Activated CD4-positive, alpha-beta T cell treated with anti-CD3 and anti-CD28 coated beads, Interleukin-2, amount 10 ng/mL, durations not matched to agents 7 days and 5 days (primary cell): ENCODE results near the gene ANKS1A. TPM values are rescaled to one million over a fixed set of nuclear protein-coding genes. Genes with fewer than 3 reads are reported as not detected.
A peak's percentile ranks its signal among the peaks of the same experiment; 100 is the strongest.

Source experiments
- CTCF ChIA-PET: fragments of 350-600 bp; sonication (Branson Sonifier 250); formaldehyde crosslinking; loops from one replicate; lab custom pipeline; 2021; ENCODE audit warnings: antibody characterized with exemption; lab: Charles Lee
- POLR2A ChIA-PET: fragments of 350-600 bp; sonication (Branson Sonifier 250); formaldehyde crosslinking; loops from one replicate; lab custom pipeline; 2021; ENCODE audit warnings: antibody characterized with exemption; lab: Charles Lee
- DNase-seq: peaks from one replicate; pipeline ENCODE4 v3.0.0-alpha.2; 2020
- H3K27ac Mint-ChIP-seq: one replicate; pipeline ENCODE4 v1.8.0; 2021; ENCODE audit warnings: mild to moderate bottlenecking, moderate library complexity, mixed read lengths
- H3K27me3 Mint-ChIP-seq: one replicate; pipeline ENCODE4 v1.8.0; 2021; ENCODE audit warnings: mixed read lengths
- H3K36me3 Mint-ChIP-seq: one replicate; pipeline ENCODE4 v1.8.0; 2021; ENCODE audit warnings: low read depth, mixed read lengths
- H3K4me1 Mint-ChIP-seq: one replicate; pipeline ENCODE4 v1.8.0; 2021; ENCODE audit warnings: mixed read lengths
- H3K4me3 Mint-ChIP-seq: one replicate; pipeline ENCODE4 v1.8.0; 2021; ENCODE audit warnings: mild to moderate bottlenecking, moderate library complexity, mixed read lengths
- H3K9me3 Mint-ChIP-seq: one replicate; pipeline ENCODE4 v1.8.0; 2021; ENCODE audit warnings: mixed read lengths
- total RNA-seq, 2 experiments: library from RNA; stranded (reverse); gene quantifications; one replicate each; pipeline ENCODE4 v1.2.3, GENCODE V29; 2021

ANKS1A gene
- total RNA-seq, 2 experiments from 2014 or later, result 8.4 to 8.8 TPM

DNA sequence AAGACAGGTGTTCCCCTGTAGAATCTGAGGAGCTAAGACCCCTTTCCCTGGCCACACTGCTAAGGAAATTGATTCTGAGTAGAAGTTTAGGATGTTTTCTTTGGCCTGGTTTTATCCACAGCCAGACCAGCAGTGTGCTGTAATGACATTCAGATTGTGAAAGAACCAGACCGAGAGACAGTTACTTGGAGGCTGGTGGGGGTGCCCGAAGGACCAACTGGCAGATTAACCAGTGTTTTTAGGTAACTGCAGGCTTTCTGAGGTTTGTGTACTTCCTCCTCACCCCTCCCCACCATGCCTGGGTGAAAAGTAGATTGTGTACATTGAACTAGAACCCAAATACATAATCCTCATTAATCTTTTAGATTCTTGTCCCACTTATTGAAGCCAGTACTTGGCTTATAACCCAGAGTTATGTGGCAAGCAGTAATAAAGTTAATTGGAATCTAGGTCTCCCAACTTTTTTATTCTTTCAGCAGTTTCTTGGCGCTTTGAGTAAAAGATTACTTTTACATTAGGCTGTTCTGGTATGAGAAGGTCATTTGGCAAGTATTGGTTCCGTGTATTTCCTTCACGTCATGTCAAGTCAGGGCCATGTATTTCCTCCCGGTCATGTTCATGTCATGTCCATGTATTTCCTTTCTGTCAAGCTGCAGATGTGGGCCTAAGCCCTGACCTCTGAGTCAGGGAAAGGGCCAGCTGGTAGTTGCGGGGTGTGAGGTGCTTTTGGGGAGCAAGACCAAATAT lies 158.4 kb downstream of the ANKS1A start:
- H3K9me3 Mint-ChIP-seq, result no peaks in the 10 kb centered on the region

DNA sequence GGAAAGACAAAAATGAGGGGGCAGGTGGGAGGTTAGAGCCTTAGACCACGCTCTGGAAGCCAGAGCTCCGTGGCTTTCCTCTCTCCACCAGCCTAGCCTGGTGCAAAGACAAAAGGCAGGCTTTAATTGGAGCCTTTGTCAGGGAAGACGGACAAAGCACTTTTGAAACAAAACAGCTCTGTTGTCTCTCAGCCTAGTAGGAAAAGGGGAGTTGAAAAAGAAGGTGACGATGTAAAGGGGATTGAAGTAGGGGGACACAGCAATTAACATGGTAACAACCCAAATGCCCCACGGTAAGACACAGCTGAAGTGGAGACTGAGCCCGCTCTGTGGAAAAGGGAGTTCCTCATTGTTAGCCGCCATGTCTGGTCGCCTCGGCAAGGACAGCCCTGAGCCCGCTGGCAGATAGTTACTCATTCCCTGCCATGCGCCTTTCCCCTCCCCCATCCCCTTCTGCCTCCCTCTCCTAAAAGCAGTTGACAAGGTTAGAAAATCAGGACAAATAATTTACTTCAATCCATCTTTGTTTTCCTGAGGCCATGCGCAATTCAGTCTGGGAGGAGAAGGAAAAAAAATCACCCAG lies 159.1 kb downstream of the ANKS1A start:
- H3K4me3 Mint-ChIP-seq, result no peak overlapping the region
- no peaks in the 10 kb centered on the region for H3K27me3 Mint-ChIP-seq
- no peak for DNase-seq
- POLR2A ChIA-PET, result no interaction called here
- peak overlapping the region; percentile 48 for H3K27ac Mint-ChIP-seq
- no peaks in the 10 kb centered on the region for H3K36me3 Mint-ChIP-seq
- CTCF ChIA-PET, result no interaction called here
- no peaks in the 10 kb centered on the region for H3K9me3 Mint-ChIP-seq
- H3K4me1 Mint-ChIP-seq, result peaks cover 7% of the 10 kb centered on the region

More for the DNA sequence above, 158.4 kb downstream of the ANKS1A start:
- no peak for DNase-seq
- no peaks in the 10 kb centered on the region for H3K27me3 Mint-ChIP-seq
- H3K4me1 Mint-ChIP-seq, result peaks cover 7% of the 10 kb centered on the region
- POLR2A ChIA-PET, result no interaction called here
- H3K27ac Mint-ChIP-seq, result no peak overlapping the region
- H3K36me3 Mint-ChIP-seq, result no peaks in the 10 kb centered on the region
- H3K4me3 Mint-ChIP-seq, result no peak overlapping the region
- CTCF ChIA-PET, result no interaction called here

DNA sequence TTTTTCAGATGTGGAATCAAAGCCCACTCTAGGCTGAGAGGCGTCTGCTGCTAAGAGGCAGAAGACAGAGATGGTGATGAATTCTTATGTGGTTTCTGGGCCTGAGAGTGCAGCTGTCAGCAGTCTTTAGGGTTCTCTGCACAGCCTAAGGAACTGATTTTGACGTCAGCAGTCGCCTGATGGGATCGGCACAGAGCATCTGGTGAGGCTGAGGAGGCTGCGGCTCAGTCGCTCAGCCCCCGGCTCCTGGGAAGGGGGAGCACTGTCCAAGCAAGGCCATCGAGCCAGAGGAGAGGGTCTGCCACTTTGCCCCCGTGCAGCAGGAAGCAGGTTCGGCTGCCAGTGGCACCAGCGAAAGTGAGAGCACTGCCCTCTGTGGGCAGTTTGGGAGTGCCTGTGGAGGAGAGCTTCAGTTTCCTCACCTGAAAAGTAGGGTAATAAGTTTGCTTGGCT lies 159.6 kb downstream of the ANKS1A start:
- H3K27ac Mint-ChIP-seq, result no peak overlapping the region
- DNase-seq, result peak; percentile 43
- POLR2A ChIA-PET, result no interaction called here

DNA sequence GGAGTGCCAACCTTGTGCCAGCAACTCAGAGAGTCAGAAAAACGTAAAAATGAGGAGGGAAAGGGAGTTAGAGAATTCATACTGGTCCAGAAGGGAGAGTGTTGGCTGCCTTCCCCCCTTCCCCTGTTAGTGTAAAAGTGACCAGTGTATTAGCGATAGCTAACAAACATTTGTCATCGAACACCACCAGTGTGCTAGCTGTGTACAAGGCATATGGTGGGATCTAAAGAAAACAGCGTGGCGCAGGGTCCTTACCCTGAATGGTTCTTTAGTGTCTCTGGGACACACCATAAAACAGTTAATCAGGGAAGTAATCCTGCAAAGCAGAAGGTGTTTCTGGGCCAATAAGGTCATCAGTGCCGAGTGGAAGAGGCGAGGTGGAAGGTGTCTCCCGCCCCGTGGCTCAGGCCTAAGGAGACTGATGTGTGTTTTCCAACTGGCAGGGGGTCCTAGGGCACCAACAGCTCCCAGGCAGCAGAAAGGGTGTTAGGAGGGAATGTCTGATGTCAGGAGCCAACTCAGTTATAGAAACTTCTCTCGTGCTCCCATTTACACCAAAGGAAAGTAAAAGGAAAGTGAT lies 160.2 kb downstream of the ANKS1A start:
- no peak for DNase-seq
- H3K9me3 Mint-ChIP-seq, result no peaks in the 10 kb centered on the region
- CTCF ChIA-PET, result interaction anchor here (0.5 to 1.7 kb wide), 3 partner anchors 10 to 503 kb away, joined by 3 to 4 read pairs (median 4); no protein-coding TSS in a partner anchor
- H3K27me3 Mint-ChIP-seq, result no peaks in the 10 kb centered on the region
- POLR2A ChIA-PET, result no interaction called here
- no peaks in the 10 kb centered on the region for H3K36me3 Mint-ChIP-seq
- H3K4me3 Mint-ChIP-seq, result no peak overlapping the region
- peaks cover 7% of the 10 kb centered on the region for H3K4me1 Mint-ChIP-seq
- no peak overlapping the region for H3K27ac Mint-ChIP-seq

More for the DNA sequence above, 159.6 kb downstream of the ANKS1A start:
- no peaks in the 10 kb centered on the region for H3K27me3 Mint-ChIP-seq
- H3K4me1 Mint-ChIP-seq, result peaks cover 7% of the 10 kb centered on the region
- H3K9me3 Mint-ChIP-seq, result no peaks in the 10 kb centered on the region
- no peak overlapping the region for H3K4me3 Mint-ChIP-seq
- H3K36me3 Mint-ChIP-seq, result no peaks in the 10 kb centered on the region
- CTCF ChIA-PET, result interaction anchor here (1.1 kb wide), 1 partner anchor 155 kb away, joined by 3 read pairs; no protein-coding TSS in a partner anchor

DNA sequence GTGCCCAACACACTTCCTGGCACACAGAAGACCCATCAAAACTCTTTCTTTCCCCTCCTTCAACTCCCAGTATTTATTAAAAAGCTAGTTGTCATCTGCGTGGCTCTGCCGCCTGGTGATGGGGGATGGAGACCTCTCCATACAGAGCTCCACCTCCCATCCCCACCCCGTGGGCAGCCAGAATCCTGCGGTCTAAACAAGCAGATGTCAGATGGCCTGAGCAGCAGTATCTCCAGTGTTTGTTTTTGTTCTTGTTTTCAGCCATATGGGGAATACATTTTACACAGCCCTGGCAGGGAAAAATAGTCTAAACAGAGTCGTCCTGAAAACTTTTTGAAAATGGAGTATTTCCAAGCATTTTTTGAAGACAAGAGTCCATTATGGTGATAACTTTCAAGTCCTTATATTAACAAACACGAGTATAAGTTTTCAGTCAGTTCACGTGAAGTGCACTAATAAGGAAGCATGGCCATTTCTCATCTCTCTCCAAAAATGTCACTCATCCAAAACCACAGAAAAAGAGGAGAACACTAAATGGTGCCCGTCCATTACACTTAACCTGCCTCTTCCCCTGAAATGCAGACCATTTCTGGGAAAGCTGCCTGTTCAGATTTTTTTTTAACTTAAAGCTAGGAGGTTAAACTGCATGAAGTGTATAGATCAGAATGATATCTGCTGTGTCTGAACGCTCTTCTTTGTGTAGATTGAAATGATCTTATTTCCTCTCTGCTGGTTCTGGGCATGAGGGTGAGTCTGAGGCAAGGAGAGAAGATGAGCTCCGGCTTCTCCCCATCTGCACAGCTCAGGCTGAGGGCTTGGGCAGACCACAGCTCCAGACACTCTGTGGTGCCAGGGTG lies 161.1 kb downstream of the ANKS1A start:
- H3K9me3 Mint-ChIP-seq, result no peaks in the 10 kb centered on the region
- H3K27ac Mint-ChIP-seq, result no peak overlapping the region
- ChIA-PET CTCF (interaction anchor here (1.7 kb wide), 1 partner anchor 9 kb away, joined by 4 read pairs; no protein-coding TSS in a partner anchor), POLR2A (no interaction called here)
- peaks cover 7% of the 10 kb centered on the region for H3K4me1 Mint-ChIP-seq
- H3K36me3 Mint-ChIP-seq, result no peaks in the 10 kb centered on the region
- H3K27me3 Mint-ChIP-seq, result no peaks in the 10 kb centered on the region
- no peak for DNase-seq
- no peak overlapping the region for H3K4me3 Mint-ChIP-seq

DNA sequence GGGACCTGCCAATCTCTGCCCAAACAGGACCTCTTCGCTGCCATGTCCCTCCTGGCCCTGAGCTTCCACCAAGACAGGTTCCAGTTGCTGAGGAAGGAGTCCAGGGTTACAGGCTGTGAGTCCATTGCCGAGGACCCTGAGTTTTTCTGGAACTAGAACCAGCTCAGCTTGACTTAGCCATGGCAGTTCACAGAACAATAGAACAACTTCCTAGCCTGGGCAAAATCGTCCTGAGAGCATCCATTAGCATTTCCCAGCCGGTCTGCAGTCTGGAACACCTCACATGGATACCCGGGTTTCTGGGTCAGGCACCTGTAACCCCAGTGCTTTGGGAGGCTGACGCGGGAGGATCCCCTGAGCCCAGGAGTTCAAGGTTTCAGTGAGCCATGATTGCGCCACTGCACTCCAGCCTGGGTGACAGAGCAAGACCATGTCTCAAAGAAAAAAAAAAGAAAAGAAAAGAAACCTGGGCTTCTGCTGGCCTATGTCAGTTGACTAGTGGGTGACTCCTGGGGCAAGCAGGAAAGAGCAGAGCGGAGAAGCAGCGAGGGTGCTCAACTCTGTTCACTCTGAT lies 161.8 kb downstream of the ANKS1A start:
- DNase-seq, result no peak
- H3K4me3 Mint-ChIP-seq, result no peak overlapping the region
- no peak overlapping the region for H3K27ac Mint-ChIP-seq
- peaks cover 7% of the 10 kb centered on the region for H3K4me1 Mint-ChIP-seq
- H3K9me3 Mint-ChIP-seq, result no peaks in the 10 kb centered on the region
- POLR2A ChIA-PET, result no interaction called here
- H3K27me3 Mint-ChIP-seq, result no peaks in the 10 kb centered on the region
- H3K36me3 Mint-ChIP-seq, result no peaks in the 10 kb centered on the region
- CTCF ChIA-PET, result interaction anchor here (0.6 to 1.7 kb wide), 2 partner anchors 8 to 379 kb away, joined by 3 to 4 read pairs; no protein-coding TSS in a partner anchor

DNA sequence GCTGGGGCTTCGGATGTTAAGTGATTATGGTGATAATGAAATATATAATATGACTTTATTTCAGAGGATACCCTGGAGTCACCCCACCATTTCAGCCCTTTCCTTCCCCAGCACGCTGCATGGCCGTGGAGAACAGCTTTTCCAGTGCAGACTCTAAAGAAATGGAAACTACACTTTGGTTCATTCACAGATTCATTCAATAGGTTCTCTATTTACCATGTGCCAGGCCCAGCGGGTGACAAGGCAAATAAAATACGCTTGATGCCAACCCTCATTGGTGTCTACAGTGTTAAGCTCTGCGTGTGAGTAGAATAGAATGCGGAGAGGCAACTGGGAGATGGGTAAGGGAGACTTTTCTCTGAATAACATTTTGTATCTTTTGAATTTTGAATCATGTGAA lies 162.3 kb downstream of the ANKS1A start:
- H3K4me1 Mint-ChIP-seq, result peaks cover 6% of the 10 kb centered on the region
- no peak for DNase-seq
- CTCF ChIA-PET, result interaction anchor here (0.6 kb wide), 1 partner anchor 379 kb away, joined by 3 read pairs; no protein-coding TSS in a partner anchor
- no peaks in the 10 kb centered on the region for H3K27me3 Mint-ChIP-seq
- H3K9me3 Mint-ChIP-seq, result no peaks in the 10 kb centered on the region
- no peak overlapping the region for H3K4me3 Mint-ChIP-seq
- H3K36me3 Mint-ChIP-seq, result no peaks in the 10 kb centered on the region
- POLR2A ChIA-PET, result no interaction called here
- no peak overlapping the region for H3K27ac Mint-ChIP-seq

DNA sequence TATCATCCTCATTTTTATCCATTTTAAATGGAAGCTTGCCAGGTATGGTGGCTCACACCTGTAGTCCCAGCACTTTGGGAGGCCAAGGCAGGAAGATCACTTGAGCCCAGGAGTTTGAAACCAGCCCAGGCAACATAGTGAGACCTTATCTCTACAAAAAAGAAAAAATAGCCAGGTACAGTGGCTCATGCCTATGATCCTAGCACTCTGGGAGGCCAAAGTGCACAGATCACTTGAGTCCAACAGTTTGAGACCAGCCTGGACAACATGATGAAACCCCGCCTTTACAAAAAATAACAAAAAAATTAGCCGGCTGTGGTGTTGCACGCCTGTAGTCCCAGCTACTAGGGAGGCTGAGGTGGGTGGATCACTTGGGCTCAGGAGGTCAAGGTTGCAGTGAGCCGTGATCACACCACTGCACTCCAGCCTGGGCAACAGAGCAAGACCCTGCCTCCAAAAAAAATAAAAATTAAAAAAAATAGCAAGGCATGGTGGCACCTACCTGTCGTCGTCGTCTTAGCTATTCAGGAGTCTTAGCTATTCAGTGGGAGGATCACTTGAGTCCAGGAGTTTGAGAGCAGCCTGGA lies 163.0 kb downstream of the ANKS1A start:
- ChIA-PET CTCF (interaction anchor here (0.6 to 1.4 kb wide), 4 partner anchors 13 to 592 kb away, joined by 3 to 5 read pairs (median 4); no protein-coding TSS in a partner anchor), POLR2A (no interaction called here)
- Mint-ChIP-seq H3K27ac (no peak overlapping the region), H3K4me1 (no peaks in the 10 kb centered on the region), H3K27me3 (no peaks in the 10 kb centered on the region), H3K9me3 (no peaks in the 10 kb centered on the region), H3K36me3 (no peaks in the 10 kb centered on the region), H3K4me3 (no peak overlapping the region)
- no peak for DNase-seq

DNA sequence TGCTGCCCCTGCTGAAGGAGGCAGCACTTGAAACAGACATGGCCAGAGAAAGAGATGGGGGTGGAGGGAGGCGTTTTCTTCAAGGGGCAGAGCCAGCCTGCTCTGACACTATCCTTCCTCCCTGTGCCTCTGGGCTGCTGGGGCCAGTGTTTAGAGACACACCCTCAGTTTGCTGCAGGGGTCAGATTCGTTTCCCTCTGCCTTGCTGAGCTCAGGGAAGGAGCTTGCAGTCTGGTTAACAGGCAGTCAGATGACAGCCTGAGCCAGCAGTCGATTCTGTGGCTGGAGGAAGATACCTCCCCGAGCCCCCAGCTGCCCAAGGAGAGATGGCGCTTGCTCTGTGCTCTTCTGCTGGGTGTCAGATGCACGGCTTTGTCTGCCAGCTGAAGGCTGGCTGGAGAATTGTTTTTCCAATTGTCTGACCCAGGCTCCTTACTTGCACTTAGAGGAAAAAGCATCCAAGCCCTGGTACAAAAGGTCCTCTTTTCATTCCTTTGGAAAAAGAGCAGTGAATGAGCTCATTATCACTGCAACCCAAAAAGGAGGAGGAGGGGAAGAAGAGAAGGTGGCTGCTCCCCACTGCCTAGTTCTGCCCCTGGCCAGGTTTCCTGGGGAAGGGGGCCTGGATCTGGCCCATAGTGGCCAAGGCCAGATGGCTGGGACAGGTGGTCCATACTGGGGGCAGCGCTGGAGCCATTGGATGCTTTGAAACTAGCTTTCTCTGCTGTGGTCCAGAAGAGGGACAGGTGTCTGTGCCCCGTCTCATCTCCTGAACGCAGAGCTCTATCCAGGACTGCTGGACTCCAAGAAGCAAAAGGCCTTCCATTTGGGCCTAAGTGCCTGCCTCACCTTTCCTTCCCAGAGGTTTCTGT lies 163.9 kb downstream of the ANKS1A start:
- Mint-ChIP-seq H3K27ac (no peak overlapping the region), H3K27me3 (no peaks in the 10 kb centered on the region), H3K4me3 (no peak overlapping the region), H3K36me3 (no peaks in the 10 kb centered on the region), H3K9me3 (no peaks in the 10 kb centered on the region), H3K4me1 (no peaks in the 10 kb centered on the region)
- no peak for DNase-seq
- POLR2A ChIA-PET, result no interaction called here
- CTCF ChIA-PET, result interaction anchor here (0.6 to 1.4 kb wide), 5 partner anchors 10 to 593 kb away, joined by 3 to 5 read pairs (median 3); no protein-coding TSS in a partner anchor

DNA sequence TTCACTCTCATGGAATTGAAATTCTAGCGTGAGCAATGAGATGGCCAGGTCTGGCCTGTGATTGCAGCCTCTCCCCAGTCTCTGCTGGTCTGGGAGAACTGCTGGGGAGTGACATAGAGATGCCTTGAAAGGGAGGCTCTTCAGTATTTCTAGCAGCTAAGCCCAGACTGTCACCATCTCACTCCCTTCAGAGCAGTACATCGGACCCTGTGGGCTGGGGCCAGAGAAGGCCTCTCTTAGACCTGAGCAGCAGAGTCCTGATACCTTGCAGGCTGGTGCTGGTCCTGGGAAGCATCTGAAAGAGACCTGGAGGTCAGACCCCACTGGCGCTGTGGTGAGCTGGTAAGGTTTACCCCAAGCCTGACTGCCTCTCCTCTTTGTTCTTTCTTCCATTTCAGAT lies 164.6 kb downstream of the ANKS1A start:
- H3K27me3 Mint-ChIP-seq, result no peaks in the 10 kb centered on the region
- ChIA-PET POLR2A (no interaction called here), CTCF (no interaction called here)
- H3K4me3 Mint-ChIP-seq, result no peak overlapping the region
- H3K4me1 Mint-ChIP-seq, result peaks cover 2% of the 10 kb centered on the region
- no peak overlapping the region for H3K27ac Mint-ChIP-seq
- no peaks in the 10 kb centered on the region for H3K9me3 Mint-ChIP-seq
- DNase-seq, result no peak
- H3K36me3 Mint-ChIP-seq, result no peaks in the 10 kb centered on the region

DNA sequence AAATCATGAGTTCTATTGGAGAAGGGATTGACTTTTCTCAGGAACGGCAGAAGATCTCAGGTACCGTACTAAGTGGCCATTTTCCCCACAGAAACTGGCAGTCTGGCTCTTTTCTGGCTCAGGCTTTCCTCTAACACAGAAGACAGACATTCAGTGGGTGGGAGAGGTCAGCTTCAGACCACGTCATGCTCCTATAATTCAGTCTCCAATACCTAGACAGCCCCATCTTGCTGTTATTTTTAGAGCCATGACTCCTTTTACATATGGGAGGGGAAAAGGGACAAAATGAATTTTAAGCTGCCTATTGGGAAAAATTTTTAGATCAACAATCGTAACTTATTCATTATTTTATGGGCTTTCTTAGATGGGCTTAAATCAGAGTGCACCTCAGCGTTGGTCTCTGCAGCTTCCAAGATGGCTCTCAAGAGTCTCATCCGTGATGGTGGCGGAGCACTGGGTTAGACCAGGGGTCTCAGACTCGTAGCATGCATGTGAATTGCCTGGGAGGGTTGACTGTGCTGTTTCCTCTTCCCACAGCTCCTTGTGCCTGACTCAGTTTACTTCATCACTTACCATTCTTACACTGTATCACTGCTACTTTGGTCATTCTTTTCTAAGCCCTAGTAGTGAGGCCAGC lies 165.2 kb downstream of the ANKS1A start:
- Mint-ChIP-seq H3K27me3 (no peaks in the 10 kb centered on the region), H3K36me3 (no peaks in the 10 kb centered on the region), H3K4me3 (no peak overlapping the region), H3K4me1 (peaks cover 6% of the 10 kb centered on the region), H3K27ac (no peak overlapping the region), H3K9me3 (no peaks in the 10 kb centered on the region)
- no peak for DNase-seq
- ChIA-PET CTCF (no interaction called here), POLR2A (no interaction called here)
